ENCODE measurements around the gene TMEM190. TPM values are rescaled to one million over a fixed set of nuclear protein-coding genes. Genes with fewer than 3 reads are reported as not detected.
A peak's percentile ranks its signal among the peaks of the same experiment; 100 is the strongest.

Gene TMEM190
- total RNA-seq, 1 experiment from 2014 or later, result not detected

DNA sequence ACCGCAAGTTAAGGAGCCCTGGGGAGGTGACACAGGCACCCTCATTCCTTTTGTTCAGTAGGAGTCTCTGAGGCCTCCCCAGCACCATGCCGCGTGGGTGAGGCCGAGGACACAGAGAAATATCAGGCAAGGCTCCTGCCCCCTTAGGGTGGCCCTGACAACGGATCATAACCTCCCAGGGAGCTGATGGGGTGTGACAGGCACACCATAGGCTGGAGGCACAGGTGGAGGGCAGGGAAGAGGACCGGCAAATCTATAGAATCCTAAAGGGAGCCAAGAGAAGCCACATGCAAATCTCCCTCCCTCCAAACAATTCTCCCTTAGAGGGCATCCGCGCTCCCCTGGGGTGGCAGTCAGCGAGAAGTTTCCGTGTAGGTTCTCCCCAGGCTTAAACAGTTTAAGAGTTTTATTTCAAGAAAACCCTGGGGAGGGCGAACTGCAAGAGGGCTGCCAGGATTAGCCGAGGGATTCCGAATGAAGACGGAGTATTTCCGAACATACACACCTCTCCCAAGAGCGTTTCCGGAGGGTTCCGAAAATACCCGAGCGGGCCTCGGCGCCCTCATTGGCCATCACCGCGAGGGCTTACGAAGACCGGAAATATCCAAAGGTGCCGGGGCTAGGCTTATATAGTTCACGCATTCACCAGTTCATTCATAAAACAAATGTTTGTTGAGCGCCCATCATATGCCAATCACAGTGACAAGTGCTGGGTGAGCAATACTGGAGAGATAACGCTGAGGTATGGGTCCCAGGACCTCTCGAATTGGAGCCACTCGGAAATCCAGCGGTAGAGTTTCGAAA lies 8.5 kb downstream of the TMEM190 start:
- peaks cover 18 to 42% of the 10 kb centered on the region in 2 experiments for H3K36me3 ChIP-seq (ENCODE audit: control insufficient read depth in 1 of 2, insufficient read depth in 2 of 2, low read length in 2 of 2)
- TSS peak; percentile 85 for BruUV-seq (replicated peaks)
- no peaks in the 10 kb centered on the region for H3K27me3 ChIP-seq (ENCODE audit: insufficient read depth, low read length)
- intact Hi-C loops (cut with micrococcal nuclease), result loop anchor here (2.0 to 5.0 kb wide), 2 partner anchors 46 to 83 kb away; partner anchors contain the start of gene KMT5C
- H3K9me3 ChIP-seq (ENCODE audit: control insufficient read depth in 1 of 2, insufficient read depth in 1 of 2, low read depth in 1 of 2, low read length in 2 of 2), result no peaks in the 10 kb centered on the region
- H3K4me2 ChIP-seq (ENCODE audit: low read length), result peak overlapping the region; percentile 99
- ATAC-seq (peak; percentile 79), DNase-seq (ENCODE audit: low read depth, low spot score) (peak; percentile 90)
- peaks cover 37% of the 10 kb centered on the region; the same call in 1 of the 2 replicates for H4K20me1 ChIP-seq (ENCODE audit: insufficient read depth)
- no peaks in the 10 kb centered on the region for H3K9me2 ChIP-seq (ENCODE audit: insufficient read depth)
- H3K9ac ChIP-seq (ENCODE audit: low read length), result peak overlapping the region; percentile 94
- TF ChIP-seq YY1 (IDR thresholded peaks at IDR 0.05; ENCODE audit: extremely low read depth, insufficient replicate concordance, low read depth, low read length) (no peak), POLR2AphosphoS5 (IDR thresholded peaks at IDR 0.05; ENCODE audit: low read depth, low read length) (peak; percentile 67)
- TF ChIP-seq, protein P1, sequence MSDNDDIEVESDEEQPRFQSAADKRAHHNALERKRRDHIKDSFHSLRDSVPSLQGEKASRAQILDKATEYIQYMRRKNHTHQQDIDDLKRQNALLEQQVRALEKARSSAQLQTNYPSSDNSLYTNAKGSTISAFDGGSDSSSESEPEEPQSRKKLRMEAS (IDR thresholded peaks at IDR 0.05), result peak; percentile 44
- H3K27ac ChIP-seq (ENCODE audit: low read depth, low read length), result peak overlapping the region; percentile 99
- H2AFZ ChIP-seq (ENCODE audit: low read depth, low read length, poor library complexity, severe bottlenecking), result no peak overlapping the region
- CTCF ChIA-PET, result interaction anchor here (0.9 to 1.4 kb wide), 2 partner anchors 243 to 244 kb away, joined by 3 to 6 read pairs; no protein-coding TSS in a partner anchor
- peaks cover 6 to 64% of the 10 kb centered on the region in 2 experiments; a peak in 3 of 4 replicates for H3K4me1 ChIP-seq (ENCODE audit: control insufficient read depth in 1 of 2, insufficient read depth in 2 of 2, low read length in 2 of 2)
- H3K4me3 ChIP-seq (replicated peaks in 1 of 2; ENCODE audit: low read depth in 1 of 2, low read length in 2 of 2), result peak overlapping the region; percentile 99 to 100
- RAD21 ChIA-PET (ENCODE audit: low non-redundant PET in 1 of 2, low total read pairs in 2 of 2, uncharacterized antibody in 2 of 2, unreplicated experiment in 2 of 2), result interaction anchor here in 1 of 2 experiments (0.6 kb wide), 1 partner anchor 73 kb away, joined by 11 read pairs; no protein-coding TSS in a partner anchor
- POLR2A ChIA-PET, result interaction anchor here (0.8 to 2.9 kb wide), 10 partner anchors 12 to 269 kb away, joined by 3 to 13 read pairs (median 6); partner anchors contain the start of genes HSPBP1, PPP6R1 and UBE2S
- peaks cover 64% of the 10 kb centered on the region for H3K79me2 ChIP-seq (ENCODE audit: insufficient read depth, low read length)

DNA sequence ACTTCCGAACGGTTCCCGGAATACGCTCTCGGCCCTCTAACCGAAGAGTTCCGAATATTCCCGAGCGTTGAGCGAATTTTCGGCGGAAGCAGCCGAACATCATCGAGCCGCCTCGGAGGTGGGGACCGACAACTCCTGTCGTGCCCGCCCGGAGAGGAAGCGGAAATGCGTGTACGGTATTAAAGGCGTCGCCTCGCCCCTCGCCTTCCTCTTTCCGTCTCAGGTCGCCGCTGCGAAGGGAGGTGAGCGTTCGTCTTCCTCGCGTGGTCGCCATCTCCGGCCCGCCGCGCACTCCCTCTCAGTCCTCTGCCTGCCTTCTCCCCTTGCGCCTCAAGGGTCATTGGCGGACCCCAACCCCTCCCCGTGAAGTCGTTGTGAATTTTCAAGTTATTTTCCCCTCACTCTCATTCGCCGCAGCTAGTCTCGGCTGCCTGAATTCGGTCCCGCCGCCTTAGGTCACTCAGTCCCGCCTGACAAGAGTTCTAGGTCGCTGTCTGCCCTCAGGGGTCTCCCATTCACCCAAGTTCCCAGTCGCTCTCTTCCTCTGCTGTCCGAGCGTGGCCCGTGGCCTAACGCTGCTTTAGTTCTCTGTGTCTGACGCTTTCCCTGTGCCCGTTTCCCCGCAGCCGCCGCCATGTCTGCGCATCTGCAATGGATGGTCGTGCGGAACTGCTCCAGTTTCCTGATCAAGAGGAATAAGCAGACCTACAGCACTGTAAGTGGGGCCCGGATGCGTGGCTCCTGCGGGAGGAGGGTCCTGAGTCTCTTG lies 9.3 kb downstream of the TMEM190 start, which contains the start of gene RPL28:
Gene RPL28 (plus strand): TSS at position 209 of the 769 bp plus-strand sequence. CDS start 426 bp downstream, at position 635.
- peak within 1 kb of the TSS; percentile 99 to 100 for H3K4me3 ChIP-seq (replicated peaks in 1 of 2; ENCODE audit: low read depth in 1 of 2, low read length in 2 of 2)
- peak; percentile 77 for ATAC-seq
- no peaks in the 10 kb centered on the region for H3K9me3 ChIP-seq (ENCODE audit: control insufficient read depth in 1 of 2, insufficient read depth in 1 of 2, low read depth in 1 of 2, low read length in 2 of 2)
- no peaks in the 10 kb centered on the region for H3K9me2 ChIP-seq (ENCODE audit: insufficient read depth)
- H2AFZ ChIP-seq (ENCODE audit: low read depth, low read length, poor library complexity, severe bottlenecking), result no peak within 1 kb of the TSS
- peak within 1 kb of the TSS; percentile 99 for H3K27ac ChIP-seq (ENCODE audit: low read depth, low read length)
- H3K36me3 ChIP-seq (ENCODE audit: control insufficient read depth in 1 of 2, insufficient read depth in 2 of 2, low read length in 2 of 2), result peaks cover 18 to 43% of the 10 kb centered on the region in 2 experiments
- H3K4me1 ChIP-seq (ENCODE audit: control insufficient read depth in 1 of 2, insufficient read depth in 2 of 2, low read length in 2 of 2), result peaks cover 6 to 66% of the 10 kb centered on the region in 2 experiments; a peak in 3 of 4 replicates
- peak within 1 kb of the TSS; percentile 99 for H3K4me2 ChIP-seq (ENCODE audit: low read length)
- CTCF ChIA-PET, result no interaction called here
- DNase-seq (ENCODE audit: low read depth, low spot score), result peak; percentile 97
- intact Hi-C loops (cut with micrococcal nuclease), result loop anchor here (2.0 kb wide), 1 partner anchor 47 kb away; the partner anchor contains the start of gene KMT5C
- POLR2A ChIA-PET, result no interaction called here
- H4K20me1 ChIP-seq (ENCODE audit: insufficient read depth), result peaks cover 44% of the 10 kb centered on the region; the same call in 1 of the 2 replicates
- H3K9ac ChIP-seq (ENCODE audit: low read length), result peak within 1 kb of the TSS; percentile 94
- no peaks in the 10 kb centered on the region for H3K27me3 ChIP-seq (ENCODE audit: insufficient read depth, low read length)
- BruUV-seq (replicated peaks), result no TSS peak
- RAD21 ChIA-PET (ENCODE audit: low non-redundant PET in 1 of 2, low total read pairs in 2 of 2, uncharacterized antibody in 2 of 2, unreplicated experiment in 2 of 2), result no interaction called here
- H3K79me2 ChIP-seq (ENCODE audit: insufficient read depth, low read length), result peaks cover 64% of the 10 kb centered on the region
- TF ChIP-seq JUND (IDR thresholded peaks at IDR 0.05), result no peak
- TF ChIP-seq, protein P1 (IDR thresholded peaks at IDR 0.05), result peak; percentile 77
- peak; percentile 98 for TF ChIP-seq SIN3A (IDR thresholded peaks at IDR 0.05; ENCODE audit: low read depth)
- TF ChIP-seq YY1 (IDR thresholded peaks at IDR 0.05; ENCODE audit: extremely low read depth, insufficient replicate concordance, low read depth, low read length), result peak; percentile 83
- TF ChIP-seq TCF7L2 (IDR thresholded peaks at IDR 0.05; ENCODE audit: borderline replicate concordance, extremely low read depth, insufficient read depth, insufficient read length), result no peak
- peak; percentile 22; the same call in 1 of the 2 replicates for TF ChIP-seq CBX3 (IDR thresholded peaks at IDR 0.05; ENCODE audit: low read depth)
- TF ChIP-seq ZBTB33 (IDR thresholded peaks at IDR 0.05; ENCODE audit: extremely low read depth, insufficient replicate concordance, low read length), result peak; percentile 26
- TF ChIP-seq, protein P2, sequence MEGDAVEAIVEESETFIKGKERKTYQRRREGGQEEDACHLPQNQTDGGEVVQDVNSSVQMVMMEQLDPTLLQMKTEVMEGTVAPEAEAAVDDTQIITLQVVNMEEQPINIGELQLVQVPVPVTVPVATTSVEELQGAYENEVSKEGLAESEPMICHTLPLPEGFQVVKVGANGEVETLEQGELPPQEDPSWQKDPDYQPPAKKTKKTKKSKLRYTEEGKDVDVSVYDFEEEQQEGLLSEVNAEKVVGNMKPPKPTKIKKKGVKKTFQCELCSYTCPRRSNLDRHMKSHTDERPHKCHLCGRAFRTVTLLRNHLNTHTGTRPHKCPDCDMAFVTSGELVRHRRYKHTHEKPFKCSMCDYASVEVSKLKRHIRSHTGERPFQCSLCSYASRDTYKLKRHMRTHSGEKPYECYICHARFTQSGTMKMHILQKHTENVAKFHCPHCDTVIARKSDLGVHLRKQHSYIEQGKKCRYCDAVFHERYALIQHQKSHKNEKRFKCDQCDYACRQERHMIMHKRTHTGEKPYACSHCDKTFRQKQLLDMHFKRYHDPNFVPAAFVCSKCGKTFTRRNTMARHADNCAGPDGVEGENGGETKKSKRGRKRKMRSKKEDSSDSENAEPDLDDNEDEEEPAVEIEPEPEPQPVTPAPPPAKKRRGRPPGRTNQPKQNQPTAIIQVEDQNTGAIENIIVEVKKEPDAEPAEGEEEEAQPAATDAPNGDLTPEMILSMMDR (IDR thresholded peaks at IDR 0.05 in 2 of 3, conservative IDR thresholded peaks at IDR 0.05 in 1 of 3; ENCODE audit: borderline replicate concordance in 1 of 3, insufficient read depth in 1 of 3, low read depth in 2 of 3, low read length in 2 of 3), result no peak
